ENCODE data around the gene ADAM19.

DNA sequence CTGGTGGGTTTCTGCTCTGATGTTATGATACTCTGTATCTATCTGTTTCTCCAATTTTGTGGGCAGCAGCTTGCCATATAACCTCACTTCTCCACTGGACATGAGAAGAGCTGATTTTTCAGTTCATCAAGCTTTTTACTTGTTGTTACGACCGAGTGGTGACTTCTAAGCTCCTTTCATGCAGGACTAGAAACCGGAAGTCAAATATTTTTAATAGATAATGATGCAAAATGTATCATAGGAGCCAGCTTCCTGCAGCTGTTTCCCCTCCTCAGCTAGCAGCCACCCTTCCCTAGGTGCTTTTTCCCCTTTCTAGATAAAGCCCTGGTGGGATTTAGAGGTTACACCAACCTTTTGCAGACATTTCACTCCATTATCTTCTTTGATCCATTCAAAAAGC lies 17.0 kb upstream of the ADAM19 start:
- TF ChIP-seq SUZ12 (IDR thresholded peaks at IDR 0.05) (no peak), ARNT (IDR thresholded peaks at IDR 0.05) (no peak), BHLHE40 (IDR thresholded peaks at IDR 0.05; ENCODE audit: borderline replicate concordance) (no peak), SP1 (IDR thresholded peaks at IDR 0.05) (no peak), FOXM1 (IDR thresholded peaks at IDR 0.05; ENCODE audit: borderline replicate concordance) (no peak), L3MBTL2 (conservative IDR thresholded peaks at IDR 0.05) (no peak), ELF4 (IDR thresholded peaks at IDR 0.05) (no peak), CTBP1 (IDR thresholded peaks at IDR 0.05; ENCODE audit: borderline replicate concordance) (no peak), TARDBP (IDR thresholded peaks at IDR 0.05) (no peak), FOXK2 (IDR thresholded peaks at IDR 0.05) (no peak), HDGF (IDR thresholded peaks at IDR 0.05; ENCODE audit: borderline replicate concordance) (no peak), ZNF384 (IDR thresholded peaks at IDR 0.05) (no peak), NFRKB (IDR thresholded peaks at IDR 0.05) (no peak)
- TF ChIP-seq, protein P1, sequence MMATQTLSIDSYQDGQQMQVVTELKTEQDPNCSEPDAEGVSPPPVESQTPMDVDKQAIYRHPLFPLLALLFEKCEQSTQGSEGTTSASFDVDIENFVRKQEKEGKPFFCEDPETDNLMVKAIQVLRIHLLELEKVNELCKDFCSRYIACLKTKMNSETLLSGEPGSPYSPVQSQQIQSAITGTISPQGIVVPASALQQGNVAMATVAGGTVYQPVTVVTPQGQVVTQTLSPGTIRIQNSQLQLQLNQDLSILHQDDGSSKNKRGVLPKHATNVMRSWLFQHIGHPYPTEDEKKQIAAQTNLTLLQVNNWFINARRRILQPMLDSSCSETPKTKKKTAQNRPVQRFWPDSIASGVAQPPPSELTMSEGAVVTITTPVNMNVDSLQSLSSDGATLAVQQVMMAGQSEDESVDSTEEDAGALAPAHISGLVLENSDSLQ (IDR thresholded peaks at IDR 0.05) = no peak
